ENCODE results near the gene ZNF92. TPM values are rescaled to one million over a fixed set of nuclear protein-coding genes. Genes with fewer than 3 reads are reported as not detected.
"Not testable (repeated sequence)": the region's sequence is repeated elsewhere in the genome, so short reads cannot be mapped to it uniquely, and the experiment has no call there.

Gene ZNF92
- total RNA-seq, 1 experiment from 2014 or later: 9.4 TPM

DNA sequence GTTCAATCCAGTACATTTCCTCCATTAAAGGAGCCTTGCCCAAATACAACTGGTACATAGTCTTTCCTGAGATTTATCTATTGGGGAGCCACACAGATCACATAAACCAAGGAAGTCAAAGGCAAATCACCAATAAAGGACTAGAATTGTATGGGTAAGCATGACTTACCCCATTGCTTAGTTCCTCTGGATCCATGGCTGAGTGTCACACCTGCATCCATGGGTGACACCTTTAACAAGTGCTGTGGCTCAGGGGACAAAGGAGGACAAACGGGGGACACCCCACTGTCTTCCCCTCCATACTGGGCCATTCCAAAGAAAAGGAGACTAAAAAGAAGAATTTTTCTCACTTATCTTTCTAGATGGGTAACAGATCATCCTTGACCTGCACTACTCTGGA lies 30.4 kb downstream of the ZNF92 start:
- RAD21 ChIA-PET (ENCODE audit: low non-redundant PET in 1 of 2, low total read pairs in 2 of 2, uncharacterized antibody in 2 of 2, unreplicated experiment in 2 of 2): no interaction called here
- H3K4me3 ChIP-seq (replicated peaks in 1 of 2; ENCODE audit: low read depth in 1 of 2, low read length in 2 of 2): no peak overlapping the region
- no peak for ATAC-seq
- no peak overlapping the region for H2AFZ ChIP-seq (ENCODE audit: low read depth, low read length, poor library complexity, severe bottlenecking)
- no peaks in the 10 kb centered on the region for H3K27me3 ChIP-seq (ENCODE audit: insufficient read depth, low read length)
- no TSS peak for BruUV-seq (replicated peaks)
- POLR2A ChIA-PET: no interaction called here
- H3K9me2 ChIP-seq (ENCODE audit: insufficient read depth): no peaks in the 10 kb centered on the region
- H3K9ac ChIP-seq (ENCODE audit: low read length): no peak overlapping the region
- CTCF ChIA-PET: no interaction called here
- intact Hi-C loops (cut with micrococcal nuclease): no loop called here
- no peaks in the 10 kb centered on the region for H3K4me1 ChIP-seq (ENCODE audit: control insufficient read depth in 1 of 2, insufficient read depth in 2 of 2, low read length in 2 of 2)
- H3K36me3 ChIP-seq (ENCODE audit: control insufficient read depth in 1 of 2, insufficient read depth in 2 of 2, low read length in 2 of 2): peaks cover 0 to 7% of the 10 kb centered on the region in 2 experiments; a peak in 1 of 4 replicates
- peaks cover 12 to 20% of the 10 kb centered on the region in 2 experiments; a peak in 2 of 4 replicates for H3K9me3 ChIP-seq (ENCODE audit: control insufficient read depth in 1 of 2, insufficient read depth in 1 of 2, low read depth in 1 of 2, low read length in 2 of 2)
- no peaks in the 10 kb centered on the region for H3K79me2 ChIP-seq (ENCODE audit: insufficient read depth, low read length)
- peak; percentile 16 for DNase-seq (ENCODE audit: low read depth, low spot score)
- TF ChIP-seq, protein P1, sequence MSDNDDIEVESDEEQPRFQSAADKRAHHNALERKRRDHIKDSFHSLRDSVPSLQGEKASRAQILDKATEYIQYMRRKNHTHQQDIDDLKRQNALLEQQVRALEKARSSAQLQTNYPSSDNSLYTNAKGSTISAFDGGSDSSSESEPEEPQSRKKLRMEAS (IDR thresholded peaks at IDR 0.05): no peak
- TF ChIP-seq, protein P2, sequence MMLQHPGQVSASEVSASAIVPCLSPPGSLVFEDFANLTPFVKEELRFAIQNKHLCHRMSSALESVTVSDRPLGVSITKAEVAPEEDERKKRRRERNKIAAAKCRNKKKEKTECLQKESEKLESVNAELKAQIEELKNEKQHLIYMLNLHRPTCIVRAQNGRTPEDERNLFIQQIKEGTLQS (IDR thresholded peaks at IDR 0.05): no peak
- TF ChIP-seq EZH2 (IDR thresholded peaks at IDR 0.05): no peak
- peak; percentile 95 for TF ChIP-seq CBX3 (IDR thresholded peaks at IDR 0.05; ENCODE audit: low read depth)
- TF ChIP-seq, protein P3, sequence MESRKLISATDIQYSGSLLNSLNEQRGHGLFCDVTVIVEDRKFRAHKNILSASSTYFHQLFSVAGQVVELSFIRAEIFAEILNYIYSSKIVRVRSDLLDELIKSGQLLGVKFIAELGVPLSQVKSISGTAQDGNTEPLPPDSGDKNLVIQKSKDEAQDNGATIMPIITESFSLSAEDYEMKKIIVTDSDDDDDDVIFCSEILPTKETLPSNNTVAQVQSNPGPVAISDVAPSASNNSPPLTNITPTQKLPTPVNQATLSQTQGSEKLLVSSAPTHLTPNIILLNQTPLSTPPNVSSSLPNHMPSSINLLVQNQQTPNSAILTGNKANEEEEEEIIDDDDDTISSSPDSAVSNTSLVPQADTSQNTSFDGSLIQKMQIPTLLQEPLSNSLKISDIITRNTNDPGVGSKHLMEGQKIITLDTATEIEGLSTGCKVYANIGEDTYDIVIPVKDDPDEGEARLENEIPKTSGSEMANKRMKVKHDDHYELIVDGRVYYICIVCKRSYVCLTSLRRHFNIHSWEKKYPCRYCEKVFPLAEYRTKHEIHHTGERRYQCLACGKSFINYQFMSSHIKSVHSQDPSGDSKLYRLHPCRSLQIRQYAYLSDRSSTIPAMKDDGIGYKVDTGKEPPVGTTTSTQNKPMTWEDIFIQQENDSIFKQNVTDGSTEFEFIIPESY (IDR thresholded peaks at IDR 0.05; ENCODE audit: extremely low read depth, insufficient replicate concordance, low read length): no peak
- no peaks in the 10 kb centered on the region for H4K20me1 ChIP-seq (ENCODE audit: insufficient read depth)
- no peak overlapping the region for H3K27ac ChIP-seq (ENCODE audit: low read depth, low read length)
- no peak overlapping the region for H3K4me2 ChIP-seq (ENCODE audit: low read length)

DNA sequence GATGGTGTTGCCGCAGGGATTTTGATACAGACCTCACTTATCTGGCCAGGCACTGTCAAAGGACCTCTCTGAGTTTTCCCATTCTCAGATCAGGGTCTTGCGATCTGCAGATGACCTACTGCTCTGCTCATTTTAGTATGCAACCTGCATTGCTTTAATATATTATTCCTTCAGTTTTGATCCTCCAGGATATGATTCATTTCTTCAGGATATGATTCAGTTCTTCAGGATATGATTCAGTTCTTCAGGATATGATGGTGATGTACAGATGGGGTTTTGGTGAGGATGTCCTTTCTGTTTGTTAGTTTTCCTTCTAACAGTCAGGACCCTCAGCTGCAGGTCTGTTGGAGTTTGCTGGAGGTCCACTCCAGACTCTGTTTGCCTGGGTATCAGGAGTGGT lies 33.1 kb downstream of the ZNF92 start:
- H3K36me3 ChIP-seq (ENCODE audit: control insufficient read depth in 1 of 2, insufficient read depth in 2 of 2, low read length in 2 of 2); H3K27me3 ChIP-seq (ENCODE audit: insufficient read depth, low read length); H4K20me1 ChIP-seq (ENCODE audit: insufficient read depth); H3K79me2 ChIP-seq (ENCODE audit: insufficient read depth, low read length); POLR2A ChIA-PET; H3K4me2 ChIP-seq (ENCODE audit: low read length); H3K4me1 ChIP-seq (ENCODE audit: control insufficient read depth in 1 of 2, insufficient read depth in 2 of 2, low read length in 2 of 2); CTCF ChIA-PET; H3K27ac ChIP-seq (ENCODE audit: low read depth, low read length); BruUV-seq (replicated peaks); intact Hi-C loops (cut with micrococcal nuclease); RAD21 ChIA-PET (ENCODE audit: low non-redundant PET in 1 of 2, low total read pairs in 2 of 2, uncharacterized antibody in 2 of 2, unreplicated experiment in 2 of 2); ATAC-seq; H3K9ac ChIP-seq (ENCODE audit: low read length); DNase-seq (ENCODE audit: low read depth, low spot score); H3K4me3 ChIP-seq (replicated peaks in 1 of 2; ENCODE audit: low read depth in 1 of 2, low read length in 2 of 2); H2AFZ ChIP-seq (ENCODE audit: low read depth, low read length, poor library complexity, severe bottlenecking); H3K9me2 ChIP-seq (ENCODE audit: insufficient read depth): not testable (repeated sequence)
- peaks cover 12 to 20% of the 10 kb centered on the region in 2 experiments; a peak in 2 of 4 replicates for H3K9me3 ChIP-seq (ENCODE audit: control insufficient read depth in 1 of 2, insufficient read depth in 1 of 2, low read depth in 1 of 2, low read length in 2 of 2)

All from HCT116 (cell line).